Mucosa of stomach (tissue), 1 donor: ENCODE data around the gene ZNF492.
"Not testable (repeated sequence)": the region's sequence is repeated elsewhere in the genome, so short reads cannot be mapped to it uniquely, and the experiment has no call there.

Source experiments
- H3K27me3 ChIP-seq: one replicate; pipeline ENCODE4 v1.7.0; 2013; ENCODE audit warnings: mild to moderate bottlenecking, low read length; ENCODE audit not compliant: control insufficient read depth, insufficient read depth
- H3K36me3 ChIP-seq: one replicate; pipeline ENCODE4 v1.7.0; 2013; ENCODE audit warnings: low read length; ENCODE audit not compliant: control insufficient read depth, insufficient read depth
- H3K4me1 ChIP-seq: one replicate; pipeline ENCODE4 v1.7.0; 2013; ENCODE audit warnings: mild to moderate bottlenecking, low read length; ENCODE audit not compliant: control insufficient read depth, insufficient read depth
- H3K4me3 ChIP-seq: one replicate; pipeline ENCODE4 v1.7.0; 2013; ENCODE audit warnings: low read length
- H3K9ac ChIP-seq: one replicate; pipeline ENCODE4 v1.7.0; 2013; ENCODE audit warnings: mild to moderate bottlenecking, low read length, moderate library complexity
- H3K9me3 ChIP-seq: one replicate; pipeline ENCODE4 v1.7.0; 2013; ENCODE audit warnings: mild to moderate bottlenecking, low read length, moderate library complexity; ENCODE audit not compliant: control insufficient read depth
- donor health status: Pancreatic carcinoma.

Gene ZNF492

GRCh38 chr19:22620912-22621311 is 13.2 kb upstream of the ZNF492 start:
- H3K27me3 ChIP-seq, result no peaks in the 10 kb centered on the region

GRCh38 chr19:22622020-22622419 is 12.1 kb upstream of the ZNF492 start:
- no peaks in the 10 kb centered on the region for H3K27me3 ChIP-seq
- no peaks in the 10 kb centered on the region for H3K36me3 ChIP-seq
- no peak overlapping the region for H3K9ac ChIP-seq
- H3K4me1 ChIP-seq, result no peaks in the 10 kb centered on the region
- no peak overlapping the region for H3K4me3 ChIP-seq
- H3K9me3 ChIP-seq, result no peaks in the 10 kb centered on the region

More at GRCh38 chr19:22620912-22621311, 13.2 kb upstream of the ZNF492 start:
- Histone ChIP-seq H3K9me3 (no peaks in the 10 kb centered on the region), H3K9ac (no peak overlapping the region), H3K4me1 (no peaks in the 10 kb centered on the region), H3K36me3 (no peaks in the 10 kb centered on the region), H3K4me3 (no peak overlapping the region)

GRCh38 chr19:22622901-22623840 is 11.0 kb upstream of the ZNF492 start:
- Histone ChIP-seq H3K27me3 (no peaks in the 10 kb centered on the region), H3K4me1 (no peaks in the 10 kb centered on the region), H3K9me3 (no peaks in the 10 kb centered on the region), H3K36me3 (no peaks in the 10 kb centered on the region), H3K4me3 (no peak overlapping the region), H3K9ac (no peak overlapping the region)

- Histone ChIP-seq H3K27me3 (no peaks in the 10 kb centered on the region), H3K9me3 (no peaks in the 10 kb centered on the region), H3K4me1 (no peaks in the 10 kb centered on the region), H3K36me3 (no peaks in the 10 kb centered on the region), H3K4me3 (no peak overlapping the region), H3K9ac (no peak overlapping the region)
Measured at GRCh38 chr19:22623841-22624221, 10.3 kb upstream of the ZNF492 start.

GRCh38 chr19:22625266-22626035 is 8.7 kb upstream of the ZNF492 start:
- Histone ChIP-seq H3K9me3 (no peaks in the 10 kb centered on the region), H3K27me3 (no peaks in the 10 kb centered on the region), H3K9ac (no peak overlapping the region), H3K4me1 (no peaks in the 10 kb centered on the region), H3K4me3 (no peak overlapping the region), H3K36me3 (no peaks in the 10 kb centered on the region)

- no peaks in the 10 kb centered on the region for H3K27me3 ChIP-seq
- no peak overlapping the region for H3K9ac ChIP-seq
- H3K9me3 ChIP-seq, result no peaks in the 10 kb centered on the region
- H3K4me3 ChIP-seq, result no peak overlapping the region
- no peaks in the 10 kb centered on the region for H3K36me3 ChIP-seq
- no peaks in the 10 kb centered on the region for H3K4me1 ChIP-seq
Measured at GRCh38 chr19:22627526-22627925, 6.6 kb upstream of the ZNF492 start.

- Histone ChIP-seq H3K9me3 (no peaks in the 10 kb centered on the region), H3K4me3 (no peak overlapping the region), H3K27me3 (no peaks in the 10 kb centered on the region), H3K36me3 (no peaks in the 10 kb centered on the region), H3K4me1 (no peaks in the 10 kb centered on the region), H3K9ac (no peak overlapping the region)
Measured at GRCh38 chr19:22628401-22628800, 5.7 kb upstream of the ZNF492 start.

GRCh38 chr19:22634450-22634827 is 315 bp downstream of the ZNF492 start:
- Histone ChIP-seq H3K27me3 (no peaks in the 10 kb centered on the region), H3K4me1 (no peaks in the 10 kb centered on the region), H3K36me3 (no peaks in the 10 kb centered on the region), H3K4me3 (no peak overlapping the region), H3K9me3 (no peaks in the 10 kb centered on the region), H3K9ac (peak overlapping the region; percentile 22)

GRCh38 chr19:22685493-22685892 is 51.4 kb downstream of the ZNF492 start:
- H3K27me3 ChIP-seq, H3K9me3 ChIP-seq, H3K4me3 ChIP-seq, H3K4me1 ChIP-seq, H3K9ac ChIP-seq, H3K36me3 ChIP-seq: not testable (repeated sequence)

GRCh38 chr19:22702661-22703060 is 68.5 kb downstream of the ZNF492 start:
- not testable (repeated sequence) for H3K4me1 ChIP-seq, H3K9me3 ChIP-seq, H3K36me3 ChIP-seq, H3K4me3 ChIP-seq, H3K27me3 ChIP-seq, H3K9ac ChIP-seq

- not testable (repeated sequence) for H3K9ac ChIP-seq, H3K36me3 ChIP-seq, H3K27me3 ChIP-seq, H3K4me3 ChIP-seq, H3K9me3 ChIP-seq, H3K4me1 ChIP-seq
Measured at GRCh38 chr19:22703096-22703495, 69.0 kb downstream of the ZNF492 start.

GRCh38 chr19:22708983-22709382 is 74.9 kb downstream of the ZNF492 start:
- no peak overlapping the region for H3K4me3 ChIP-seq
- no peaks in the 10 kb centered on the region for H3K27me3 ChIP-seq
- no peaks in the 10 kb centered on the region for H3K9me3 ChIP-seq
- H3K36me3 ChIP-seq, result no peaks in the 10 kb centered on the region
- H3K4me1 ChIP-seq, result no peaks in the 10 kb centered on the region
- no peak overlapping the region for H3K9ac ChIP-seq
